Neural cell (in vitro differentiated cells): ENCODE measurements around the gene GUCA1C.

ENCODE experiments used
- CTCF ChIP-seq: fragments of 450-650 bp; IDR thresholded peaks from 2 replicates; pipeline ENCODE4 v1.5.1; 2014; ENCODE audit warnings: antibody characterized with exemption, mild to moderate bottlenecking, moderate library complexity; ENCODE audit not compliant: poor library complexity, severe bottlenecking
- EP300 ChIP-seq: fragments of 450-650 bp; conservative IDR thresholded peaks from 2 replicates; pipeline ENCODE4 v1.6.1; 2014; ENCODE audit warnings: antibody characterized with exemption, mild to moderate bottlenecking, moderate library complexity; ENCODE audit not compliant: poor library complexity, severe bottlenecking
- EZH2 ChIP-seq: fragments of 200-600, 300-800 bp; shearing (Covaris generic), sonication (generic); IDR thresholded peaks from 2 replicates; pipeline ENCODE4 v1.6.1; 2014; ENCODE audit warnings: antibody characterized with exemption, low read length, borderline replicate concordance, mild to moderate bottlenecking; ENCODE audit not compliant: insufficient read depth, poor library complexity, severe bottlenecking
- POLR2AphosphoS5 ChIP-seq: IDR thresholded peaks from 2 replicates; pipeline ENCODE4 v1.6.1; 2012
- RAD21 ChIP-seq: fragments of 450-650 bp; conservative IDR thresholded peaks from 2 replicates; pipeline ENCODE4 v1.6.1; 2014; ENCODE audit warnings: antibody characterized with exemption, mild to moderate bottlenecking, moderate library complexity

DNA sequence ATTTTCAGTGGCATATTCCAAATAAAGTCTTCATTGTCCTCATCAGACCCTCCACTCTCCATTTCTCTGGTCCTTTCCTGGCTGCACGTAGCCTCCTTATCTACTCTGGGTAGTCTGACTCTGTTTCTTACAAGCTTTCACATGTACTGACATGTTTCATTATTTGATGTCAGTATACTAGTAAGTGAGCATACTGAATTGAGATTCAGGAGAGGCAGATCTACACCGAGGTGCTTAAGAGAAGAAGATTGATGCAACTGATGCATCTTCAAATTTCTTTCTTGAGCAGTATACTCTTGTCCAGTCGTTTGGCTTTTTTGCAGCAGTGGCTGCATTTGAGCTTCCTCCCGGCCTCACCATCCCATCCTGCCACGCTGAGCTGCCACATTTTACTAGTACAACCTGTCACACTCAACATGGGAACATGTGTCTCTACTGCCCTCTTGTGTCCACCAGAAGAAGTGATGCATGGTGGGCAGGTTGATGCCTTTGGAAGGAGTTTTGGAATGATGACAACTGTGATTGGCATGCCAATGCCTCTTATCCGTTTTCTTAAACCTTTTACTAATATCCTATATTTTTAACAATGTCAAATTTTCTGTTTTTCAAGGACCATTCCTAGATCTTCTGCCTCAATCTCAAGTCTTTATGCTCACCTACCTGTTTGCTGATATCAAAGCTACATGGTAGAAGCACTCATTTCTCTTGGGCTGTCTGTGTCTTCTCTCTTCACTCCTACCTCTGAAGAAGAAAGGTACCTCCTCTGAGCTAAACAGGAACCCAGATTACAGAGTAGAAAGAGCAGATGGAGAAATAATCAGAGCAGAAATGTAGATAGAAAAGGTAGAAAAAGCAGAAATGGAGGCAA, 38.7 kb downstream of the GUCA1C start:
- TF ChIP-seq CTCF (peak; percentile 93), RAD21 (peak; percentile 93), POLR2AphosphoS5 (no peak), EZH2 (no peak), EP300 (peak; percentile 34)
